Measurements from ENCODE around the gene GOLPH3L.
"Not testable (repeated sequence)": the region's sequence is repeated elsewhere in the genome, so short reads cannot be mapped to it uniquely, and the experiment has no call there.

GOLPH3L gene

DNA sequence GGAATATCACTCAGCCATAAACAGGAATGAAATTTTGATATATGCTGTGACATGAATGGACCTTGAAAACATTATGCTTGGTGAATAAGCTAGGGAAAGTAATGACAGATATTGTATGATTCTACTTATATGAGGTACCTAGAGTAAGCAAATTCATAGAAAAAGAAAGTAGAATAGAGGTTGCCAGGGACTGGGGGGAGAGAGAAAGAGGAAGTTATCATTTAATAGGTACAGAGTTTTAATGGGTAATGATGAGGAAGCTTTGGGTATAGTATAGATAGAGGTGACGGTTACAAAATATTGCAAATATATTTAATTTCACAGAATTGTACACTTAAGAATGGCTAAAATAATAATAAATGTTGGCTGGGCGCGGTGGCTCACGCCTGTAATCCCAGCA, 36.4 kb downstream of the GOLPH3L start:
- DNase-seq (ENCODE audit: low read depth in 3 of 3, low spot score in 1 of 3): no peak

DNA sequence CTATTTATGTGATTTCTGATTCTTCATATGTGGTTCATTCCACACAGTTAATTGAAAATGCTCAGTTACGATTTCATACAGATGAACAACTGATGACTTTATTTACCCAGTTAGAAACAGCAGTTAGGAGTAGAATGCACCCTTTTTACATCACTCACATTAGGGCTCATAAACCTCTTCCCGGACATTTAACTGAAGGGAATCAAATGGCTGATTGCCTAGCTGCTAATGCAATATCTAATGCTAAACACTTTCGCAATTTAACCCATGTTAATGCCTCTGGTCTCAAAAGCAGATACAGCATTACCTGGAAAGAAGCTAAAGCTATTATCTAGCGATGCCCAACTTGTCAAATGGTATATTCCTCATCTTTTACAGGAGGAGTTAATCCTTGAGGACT, 39.9 kb downstream of the GOLPH3L start:
- not testable (repeated sequence) for DNase-seq (ENCODE audit: low read depth in 3 of 3, low spot score in 1 of 3)

DNA sequence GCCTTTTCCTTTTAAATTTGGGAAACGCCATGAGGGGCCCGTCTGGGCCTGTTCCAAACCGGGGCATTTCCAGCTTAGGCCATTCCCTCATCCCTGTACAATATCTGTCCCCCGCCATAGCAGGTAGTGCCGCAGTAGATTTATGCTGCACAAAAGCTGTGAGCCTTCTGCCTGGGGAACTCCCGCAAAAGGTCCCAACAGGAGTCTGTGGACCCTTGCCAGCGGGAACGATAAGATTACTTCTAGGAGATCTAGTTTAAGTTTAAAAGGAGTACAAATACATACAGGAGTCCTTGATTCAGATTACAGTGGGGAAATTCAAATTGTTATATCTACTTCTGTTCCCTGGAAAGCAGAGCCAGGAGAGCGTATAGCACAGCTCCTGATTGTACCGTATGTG, 42.3 kb downstream of the GOLPH3L start:
- not testable (repeated sequence) for DNase-seq (ENCODE audit: low read depth in 3 of 3, low spot score in 1 of 3)

DNA sequence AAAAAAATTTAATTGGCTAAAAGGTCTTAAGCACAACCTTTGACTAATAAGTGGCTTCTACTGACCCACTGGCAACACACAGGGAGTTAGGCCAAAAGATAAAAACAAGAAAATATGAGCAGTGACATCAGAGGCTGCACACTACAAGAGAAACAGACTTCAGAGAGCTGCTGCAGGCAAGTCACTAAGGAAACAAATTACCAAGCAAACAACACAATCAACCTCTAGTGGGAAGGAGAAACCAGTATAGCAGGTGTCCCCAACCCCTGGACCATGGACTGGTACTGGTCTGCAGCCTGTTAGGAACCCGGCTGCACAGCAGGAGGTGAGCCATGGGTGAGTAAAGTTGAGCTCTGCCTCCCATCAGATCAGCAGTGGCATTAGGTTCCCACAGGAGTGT, 46.8 kb downstream of the GOLPH3L start:
- DNase-seq (ENCODE audit: low read depth in 3 of 3, low spot score in 1 of 3): no peak

DNA sequence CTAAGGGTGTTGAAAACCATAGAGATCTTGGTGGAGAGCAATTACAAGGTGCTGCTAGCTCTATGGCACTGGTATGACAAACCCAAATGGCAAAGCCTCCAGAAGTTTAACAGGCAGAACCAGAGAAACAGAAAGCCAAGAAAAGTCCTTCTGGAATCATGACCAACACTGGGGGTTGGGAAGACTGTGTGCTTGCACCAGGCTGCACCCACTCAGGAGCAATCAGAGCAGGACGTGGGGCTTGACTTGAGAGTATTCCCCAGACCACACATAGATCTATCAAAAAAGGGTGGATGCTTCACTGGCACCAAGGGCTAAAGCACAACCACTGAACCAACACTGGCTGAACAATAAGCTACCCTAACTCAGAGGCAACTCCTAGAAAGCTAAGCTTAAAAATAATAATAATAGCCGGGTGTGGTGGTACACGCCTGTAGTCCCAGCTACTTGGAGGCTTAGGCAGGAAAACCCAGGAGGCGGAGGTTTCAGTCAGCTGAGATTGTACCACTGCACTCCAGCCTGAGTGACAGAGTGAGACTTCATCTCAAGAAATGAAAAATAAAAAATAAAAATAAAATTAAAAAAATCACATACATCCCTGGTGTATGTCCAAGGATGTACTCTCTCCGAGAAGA, 47.4 kb downstream of the GOLPH3L start:
- no peak for DNase-seq (ENCODE audit: low read depth in 3 of 3, low spot score in 1 of 3)

DNA sequence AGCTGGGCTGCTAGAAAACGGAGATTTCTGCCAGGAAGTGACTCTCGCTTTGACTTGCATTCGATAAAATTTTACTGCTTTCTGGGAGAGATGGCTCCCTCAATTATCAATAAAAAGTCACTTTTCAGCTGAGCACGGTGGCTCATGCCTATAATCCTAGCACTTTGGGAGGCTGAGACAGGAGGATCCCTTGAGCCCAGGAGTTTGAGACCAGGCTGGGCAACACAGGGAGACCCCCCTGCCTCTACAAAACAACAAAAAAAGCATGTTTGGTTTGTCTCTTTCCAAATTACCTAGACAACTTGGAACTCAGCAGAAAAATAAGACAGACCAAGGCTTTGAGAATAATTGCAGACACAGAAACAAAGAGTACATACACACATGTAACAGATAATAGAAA, 54.7 kb downstream of the GOLPH3L start:
- no peak for DNase-seq (ENCODE audit: low read depth in 3 of 3, low spot score in 1 of 3)

DNA sequence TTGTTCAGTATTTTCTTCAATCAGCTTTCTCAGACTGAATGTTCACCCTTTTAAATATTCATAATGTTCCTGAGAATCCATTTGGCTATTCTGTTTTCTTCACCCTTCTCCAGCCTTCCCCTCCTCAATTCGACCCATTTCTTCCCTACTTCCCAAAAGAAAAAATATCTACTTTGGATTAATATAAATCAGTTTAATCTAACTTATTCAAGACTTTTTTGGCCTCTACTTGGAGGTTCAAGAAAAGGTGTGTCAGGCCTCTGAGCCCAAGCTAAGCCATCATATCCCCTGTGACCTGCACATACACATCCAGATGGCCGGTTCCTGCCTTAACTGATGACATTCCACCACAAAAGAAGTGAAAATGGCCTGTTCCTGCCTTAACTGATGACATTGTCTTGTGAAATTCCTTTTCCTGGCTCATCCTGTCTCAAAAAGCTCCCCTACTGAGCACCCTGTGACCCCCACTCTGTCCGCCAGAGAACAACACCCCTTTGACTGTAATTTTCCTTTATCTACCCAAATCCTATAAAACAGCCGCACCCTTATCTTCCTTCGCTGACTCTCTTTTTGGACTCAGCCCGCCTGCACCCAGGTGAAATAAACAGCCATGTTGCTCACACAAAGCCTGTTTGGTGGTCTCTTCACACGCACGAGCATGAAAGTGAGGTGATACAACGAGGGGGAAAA, 55.7 kb downstream of the GOLPH3L start:
- not testable (repeated sequence) for DNase-seq (ENCODE audit: low read depth in 3 of 3, low spot score in 1 of 3)

DNA sequence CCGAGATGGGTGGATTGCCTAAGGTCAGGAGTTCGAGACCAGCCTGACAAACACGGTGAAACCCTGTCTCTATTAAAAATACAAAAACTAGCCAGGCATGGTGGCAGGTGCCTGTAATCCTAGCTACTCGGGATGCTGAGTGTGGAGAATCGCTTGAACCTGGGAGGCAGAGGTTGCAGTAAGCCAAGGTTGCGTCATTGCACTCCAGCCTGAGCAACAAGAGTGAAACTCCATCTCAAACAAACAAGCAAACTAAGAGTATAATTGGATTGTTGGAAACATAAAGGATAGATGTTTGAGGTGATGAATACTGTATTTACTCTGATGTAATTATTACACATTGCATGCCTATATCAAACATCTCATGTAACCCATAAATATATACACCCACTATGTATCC, 58.5 kb downstream of the GOLPH3L start:
- DNase-seq (ENCODE audit: low read depth in 3 of 3, low spot score in 1 of 3): not testable (repeated sequence)

DNA sequence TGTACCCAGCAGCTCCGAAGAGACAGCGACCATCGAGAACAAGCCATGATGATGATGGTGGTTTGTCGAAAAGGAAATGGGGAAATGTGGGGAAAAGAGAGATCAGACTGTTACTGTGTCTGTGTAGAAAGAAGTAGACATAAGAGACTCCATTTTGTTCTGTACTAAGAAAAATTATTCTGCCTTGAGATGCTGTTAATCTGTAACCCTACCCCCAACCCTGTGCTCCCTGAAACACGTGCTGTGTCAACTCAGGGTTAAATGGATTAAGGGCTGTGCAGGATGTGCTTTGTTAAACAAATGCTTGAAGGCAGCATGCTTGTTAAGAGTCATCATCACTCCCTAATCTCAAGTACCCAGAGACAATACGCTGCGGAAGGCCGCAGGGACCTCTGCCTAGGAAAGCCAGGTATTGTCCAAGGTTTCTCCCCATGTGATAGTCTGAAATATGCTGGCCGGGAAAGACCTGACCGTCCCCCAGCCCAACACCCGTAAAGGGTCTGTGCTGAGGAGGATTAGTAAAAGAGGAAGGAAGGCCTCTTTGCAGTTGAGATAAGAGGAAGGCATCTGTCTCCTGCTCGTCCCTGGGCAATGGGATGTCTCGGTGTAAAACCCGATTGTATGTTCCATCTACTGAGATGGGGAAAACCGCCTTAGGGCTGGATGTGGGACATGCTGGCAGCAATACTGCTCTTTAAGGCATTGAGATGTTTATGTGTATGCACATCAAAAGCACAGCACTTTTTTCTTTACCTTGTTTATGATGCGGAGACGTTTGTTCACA, 61.9 kb downstream of the GOLPH3L start:
- not testable (repeated sequence) for DNase-seq (ENCODE audit: low read depth in 3 of 3, low spot score in 1 of 3)

DNA sequence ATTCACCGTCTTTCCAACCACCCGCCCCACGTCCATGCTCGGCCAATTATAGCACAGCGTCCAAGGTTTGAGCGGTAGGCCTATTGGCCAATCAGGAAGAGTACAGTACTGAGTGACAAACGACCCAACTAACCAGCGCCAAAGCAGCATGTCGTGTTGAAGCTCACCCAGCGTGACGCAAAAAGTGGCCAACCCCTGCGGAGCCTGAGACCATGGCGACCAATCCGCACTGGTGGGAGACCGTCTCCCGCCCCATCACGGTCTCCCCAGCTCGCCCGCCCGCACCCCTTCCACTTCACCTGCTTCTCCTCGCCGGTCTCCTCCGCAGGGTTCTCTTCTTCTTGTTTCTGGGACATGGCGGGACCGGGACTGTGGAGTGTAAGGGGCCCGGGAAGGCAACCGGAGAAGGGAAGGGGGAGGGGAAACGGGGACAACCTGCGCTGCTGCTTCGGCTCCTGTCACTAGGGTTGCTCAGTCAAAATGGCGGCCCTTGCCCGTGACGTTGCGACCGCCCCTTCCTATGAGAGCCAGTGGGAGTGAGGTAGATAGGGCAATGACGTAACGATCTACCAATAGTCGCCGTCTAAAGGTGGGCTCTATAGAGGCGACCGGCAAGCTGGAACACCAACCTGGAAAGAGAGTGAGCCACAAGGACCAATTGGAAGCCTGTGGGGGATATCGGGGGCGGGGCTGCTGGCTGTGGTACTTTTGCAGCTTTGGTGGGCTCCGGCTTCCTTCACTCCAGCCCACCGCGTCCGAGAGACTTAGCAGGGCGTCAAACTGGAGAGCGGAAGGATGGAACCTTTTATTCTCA, 67.6 kb downstream of the GOLPH3L start, which contains the start of gene ENSA:
Gene ENSA (minus strand): TSS at position 498 of the 814 bp plus-strand sequence. CDS start 142 bp downstream, at position 356.
- peak; percentile 81 to 92 (median 83) for DNase-seq (ENCODE audit: low read depth in 3 of 3, low spot score in 1 of 3)

DNA sequence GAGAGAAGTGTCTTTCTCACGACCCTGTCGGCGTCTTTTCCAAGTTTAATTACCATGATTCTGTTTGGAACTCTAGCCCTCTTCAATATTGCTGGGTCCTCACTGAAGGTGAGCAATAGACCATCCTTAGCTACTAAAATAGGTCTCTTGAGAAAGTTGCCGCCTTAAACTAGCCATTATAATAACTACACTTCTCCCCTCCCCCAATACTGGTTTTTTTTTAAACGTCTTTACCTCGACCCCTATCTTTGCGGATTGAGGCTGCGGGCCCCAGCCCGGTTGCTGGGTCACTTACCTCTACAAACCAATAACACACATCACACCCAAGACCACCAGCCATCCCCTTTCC, 68.2 kb downstream of the GOLPH3L start:
- DNase-seq (ENCODE audit: low read depth in 3 of 3, low spot score in 1 of 3): no peak

DNA sequence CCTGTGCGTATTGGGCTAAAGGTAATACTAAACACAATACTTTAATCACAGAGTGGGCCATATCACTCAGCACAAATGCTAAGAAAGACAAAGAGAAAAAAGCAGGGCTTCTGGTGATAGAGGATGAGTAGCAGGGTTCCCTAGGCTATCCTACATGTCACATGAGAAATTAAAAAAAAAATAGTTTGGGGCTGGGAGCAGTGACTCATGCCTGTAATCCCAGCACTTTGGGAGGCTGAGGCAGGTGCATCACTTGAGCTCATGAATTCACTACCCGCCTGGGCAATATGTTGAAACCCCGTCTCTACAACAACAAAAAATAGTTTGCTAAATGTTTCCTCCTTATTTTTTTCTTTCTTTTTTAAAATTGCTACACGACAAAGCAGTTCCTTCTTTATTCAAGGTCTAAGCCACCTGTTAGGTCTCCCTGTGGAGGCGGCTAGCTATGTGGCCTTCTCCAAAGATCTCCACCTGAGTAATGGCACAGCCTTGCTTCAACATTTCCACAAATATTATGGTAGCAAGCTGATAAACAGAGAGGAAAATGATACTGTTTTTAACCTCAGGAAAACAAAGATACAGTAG, 69.0 kb downstream of the GOLPH3L start:
- no peak for DNase-seq (ENCODE audit: low read depth in 3 of 3, low spot score in 1 of 3)

DNA sequence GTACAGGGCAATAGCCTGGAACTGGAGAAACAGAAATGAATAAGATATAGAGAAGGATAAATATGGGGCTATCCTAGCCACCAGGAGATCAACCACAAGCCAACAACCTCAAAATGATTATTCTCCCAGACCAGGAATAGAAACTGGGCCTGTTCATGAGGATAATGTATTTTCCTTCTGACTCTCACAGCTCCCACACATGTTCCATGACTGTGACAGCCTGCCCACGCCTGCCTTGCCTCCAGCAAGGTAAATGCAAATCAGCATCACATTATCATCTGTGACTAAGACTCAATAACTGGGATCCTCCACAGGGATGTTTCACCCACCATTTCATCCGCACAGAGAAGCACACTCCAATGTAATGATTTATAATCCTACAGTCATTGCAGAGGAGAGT, 70.8 kb downstream of the GOLPH3L start:
- no peak for DNase-seq (ENCODE audit: low read depth in 3 of 3, low spot score in 1 of 3)

DNA sequence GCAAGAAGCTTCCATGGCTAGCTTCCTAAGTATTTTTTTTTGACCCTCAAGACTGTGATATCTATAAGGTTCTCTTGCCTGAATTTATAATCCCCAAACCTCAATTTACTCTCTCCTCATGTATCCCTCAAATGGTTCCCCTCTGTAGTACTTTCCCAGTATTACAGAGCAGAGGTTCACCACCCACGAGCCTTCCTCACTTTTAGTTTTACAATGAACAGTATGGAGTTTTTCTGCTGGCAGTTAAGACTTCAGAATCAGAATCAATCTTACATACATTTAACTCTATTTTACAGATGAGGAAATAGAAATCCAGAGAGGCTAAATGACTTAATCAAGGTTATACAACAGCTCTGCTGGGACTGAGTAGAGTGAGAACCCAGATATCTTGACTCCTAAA, 72.4 kb downstream of the GOLPH3L start:
- not testable (repeated sequence) for DNase-seq (ENCODE audit: low read depth in 3 of 3, low spot score in 1 of 3)

DNA sequence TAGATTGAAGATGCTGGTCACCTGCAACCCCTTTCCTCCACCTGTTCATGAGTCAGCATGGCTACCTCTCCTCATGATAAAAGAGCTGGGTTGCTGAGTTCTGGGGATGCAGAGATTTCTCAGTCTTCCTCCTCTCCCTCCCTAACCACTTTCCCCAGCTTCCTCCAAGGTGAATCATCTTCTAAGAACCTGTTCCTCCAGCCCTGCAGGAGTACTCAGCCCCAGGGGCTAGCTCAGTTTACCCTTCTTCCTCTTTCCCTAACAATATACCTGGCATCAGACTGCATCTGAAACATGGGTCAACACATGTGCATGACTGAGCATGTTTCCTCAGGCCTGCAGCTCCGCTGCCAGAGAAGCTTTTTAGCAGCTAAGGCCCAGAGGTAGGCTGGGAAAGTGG, 72.8 kb downstream of the GOLPH3L start:
- DNase-seq (ENCODE audit: low read depth in 3 of 3, low spot score in 1 of 3): not testable (repeated sequence)

DNA sequence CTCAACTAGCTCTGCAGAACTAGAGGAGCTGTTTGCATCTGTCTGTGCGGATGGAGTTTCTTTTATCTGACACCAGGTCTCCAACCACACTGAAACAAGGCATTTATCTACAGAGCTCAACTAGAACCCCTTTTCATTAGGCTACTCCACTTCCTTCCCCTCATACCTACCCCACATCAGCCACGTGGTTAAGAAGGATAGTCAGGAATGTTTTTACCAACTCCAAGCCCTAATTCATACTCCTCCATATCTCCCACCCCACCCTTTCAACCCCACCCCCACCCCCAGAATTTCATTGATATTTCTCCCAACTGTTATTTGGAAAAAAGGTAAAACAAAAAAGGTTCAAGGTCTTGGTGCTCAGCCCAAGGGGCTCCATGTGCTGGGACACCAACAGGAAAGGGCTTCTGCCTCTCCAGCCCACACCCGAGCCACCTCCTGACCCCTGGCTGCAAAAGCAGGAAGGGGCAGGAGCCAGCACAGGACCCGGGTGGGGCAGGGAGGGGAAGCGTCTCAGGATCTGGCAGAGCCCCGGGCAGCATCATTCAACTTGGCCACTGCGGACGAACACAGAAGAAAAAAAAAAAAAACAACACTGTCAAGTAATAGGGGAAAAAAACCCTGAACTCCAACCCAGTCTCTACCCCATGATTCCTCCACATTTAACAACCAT, 74.5 kb downstream of the GOLPH3L start:
- no peak for DNase-seq (ENCODE audit: low read depth in 3 of 3, low spot score in 1 of 3)

DNA sequence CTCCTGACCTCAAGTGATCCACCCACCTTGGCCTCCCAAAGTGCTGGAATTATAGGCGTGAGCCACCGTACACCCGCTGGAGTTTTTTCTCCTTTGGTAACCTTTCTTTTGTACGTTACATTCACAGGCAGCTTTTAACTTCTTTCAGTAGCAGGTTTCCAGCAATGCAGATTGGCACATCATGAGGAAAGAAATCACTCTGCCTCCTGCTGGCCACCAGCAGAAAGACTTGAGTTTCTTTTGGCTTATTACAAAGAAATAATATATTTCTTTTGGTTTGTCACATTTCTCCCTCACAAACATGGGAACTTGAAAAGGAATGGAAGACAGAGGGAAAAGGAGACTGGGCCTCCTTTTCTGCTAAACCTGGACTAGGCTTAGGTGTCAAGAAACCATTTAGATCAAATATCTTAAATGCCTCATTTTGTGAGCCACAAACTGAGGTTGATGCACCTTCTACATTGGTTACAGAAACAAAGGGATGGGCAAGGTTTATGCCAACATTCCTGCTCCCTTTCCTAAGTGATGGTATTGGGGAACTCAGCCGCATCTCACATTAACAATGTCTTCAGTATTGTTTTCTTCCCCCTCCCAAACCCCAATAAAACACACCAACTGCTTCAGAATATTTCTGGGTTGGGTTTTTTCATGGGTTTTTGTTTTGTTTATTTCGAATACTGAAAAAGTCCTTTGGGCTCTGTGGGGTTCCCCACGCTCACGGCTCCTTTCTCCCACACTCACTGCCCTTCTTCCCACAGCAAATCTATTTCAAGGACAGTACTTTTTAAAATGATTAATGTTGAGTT, 75.3 kb downstream of the GOLPH3L start:
- peak in 2 of 3 donors; percentile 18 to 33 for DNase-seq (ENCODE audit: low read depth in 3 of 3, low spot score in 1 of 3)

DNA sequence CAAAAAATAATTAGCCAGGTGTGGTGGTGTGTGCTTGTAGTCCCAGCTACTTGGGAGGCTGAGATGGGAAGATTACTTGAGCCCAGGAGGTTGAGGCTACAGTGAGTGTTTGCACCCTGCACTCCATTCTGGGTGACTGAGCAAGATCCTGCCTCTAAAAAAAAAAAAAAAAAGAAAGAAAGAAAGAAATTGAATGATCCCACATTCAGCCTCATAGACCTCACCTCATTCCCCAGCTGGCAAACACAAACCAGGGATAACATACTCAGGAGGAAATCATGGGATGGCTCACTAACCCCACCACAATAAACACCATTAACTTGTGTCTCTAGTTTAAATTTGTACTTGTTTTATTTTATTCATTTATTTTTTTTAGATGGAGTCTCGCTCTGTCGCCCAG, 76.0 kb downstream of the GOLPH3L start:
- no peak for DNase-seq (ENCODE audit: low read depth in 3 of 3, low spot score in 1 of 3)
